Prostate gland (tissue), 2 donors: ENCODE data around the gene NEGR1.

Experiments used
- CTCF ChIP-seq, 4 experiments: fragments of 200-600 bp in 2 of 4; fragments of 450-650 bp in 2 of 4; sonication (generic) in 2 of 4; IDR thresholded peaks; 1 replicate in 3 of 4; 2 replicates in 1 of 4; pipeline ENCODE4 v1.5.1; 2016 to 2019; ENCODE audit warnings: antibody characterized with exemption in 4 of 4, mild to moderate bottlenecking in 2 of 4, moderate library complexity in 2 of 4
- POLR2A ChIP-seq: fragments of 450-650 bp; IDR thresholded peaks from one replicate; pipeline ENCODE4 v1.6.1; 2016; ENCODE audit warnings: antibody characterized with exemption, mild to moderate bottlenecking
- POLR2AphosphoS5 ChIP-seq: sonication (generic); formaldehyde crosslinking; IDR thresholded peaks from one replicate; pipeline ENCODE4 v1.6.1; 2017; ENCODE audit warnings: antibody characterized with exemption

DNA sequence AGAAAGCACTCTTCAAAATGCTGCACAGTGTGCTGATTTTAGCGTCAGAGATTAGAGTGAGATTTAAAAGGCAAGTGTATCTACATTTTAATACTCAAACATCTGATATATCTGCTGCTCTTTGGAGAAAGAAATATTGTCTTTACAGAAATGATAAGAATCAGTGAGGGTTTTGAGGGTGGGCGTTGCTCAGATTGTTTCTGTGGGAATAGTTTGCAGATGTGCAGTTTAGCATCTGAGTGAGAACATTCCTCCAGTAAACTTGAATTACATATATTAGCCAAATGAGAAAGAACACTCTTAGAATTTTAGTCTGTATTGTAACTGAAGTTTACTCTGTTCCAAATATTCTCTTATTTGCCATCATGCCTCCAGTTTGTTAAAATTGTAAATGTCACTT lies 549.2 kb downstream of the NEGR1 start:
- TF ChIP-seq CTCF (IDR thresholded peaks at IDR 0.05) = no peak
- TF ChIP-seq POLR2A = no peak
- TF ChIP-seq POLR2AphosphoS5 = no peak
